Mesendoderm (in vitro differentiated cells): Measurements from ENCODE around the gene MSMB.
"Not testable (repeated sequence)": the region's sequence is repeated elsewhere in the genome, so short reads cannot be mapped to it uniquely, and the experiment has no call there.

Experiments
- DNase-seq: peaks from one replicate; pipeline ENCODE4 v3.0.0; 2013
- H2AK5ac ChIP-seq: 2 replicates; pipeline ENCODE4 v1.6.1; 2013; ENCODE audit warnings: low read length, inconsistent platforms
- H2BK120ac ChIP-seq: 2 replicates; pipeline ENCODE4 v1.6.1; 2013; ENCODE audit warnings: low read depth, mild to moderate bottlenecking, low read length, moderate library complexity, mixed read lengths
- H2BK15ac ChIP-seq: replicated peaks from 2 replicates; pipeline ENCODE4 v1.6.1; 2013; ENCODE audit warnings: low read depth, mild to moderate bottlenecking, moderate library complexity
- H2BK5ac ChIP-seq: 2 replicates; pipeline ENCODE4 v1.6.1; 2013; ENCODE audit warnings: low read length, inconsistent platforms
- H3K18ac ChIP-seq: 2 replicates; pipeline ENCODE4 v1.6.1; 2013; ENCODE audit warnings: mild to moderate bottlenecking, low read length, mixed read lengths
- H3K23ac ChIP-seq: one replicate; pipeline ENCODE4 v1.6.1; 2013; ENCODE audit warnings: low read length
- H3K27ac ChIP-seq: 2 replicates; pipeline ENCODE4 v1.5.1; 2013; ENCODE audit warnings: low read depth, mild to moderate bottlenecking, inconsistent platforms, low read length, moderate library complexity
- H3K27me3 ChIP-seq: 2 replicates; pipeline ENCODE4 v1.6.1; 2013; ENCODE audit warnings: low read length, control low read depth, mild to moderate bottlenecking, inconsistent platforms; ENCODE audit not compliant: insufficient read depth, poor library complexity
- H3K36me3 ChIP-seq: 2 replicates; pipeline ENCODE4 v1.6.1; 2013; ENCODE audit warnings: low read length, inconsistent platforms; ENCODE audit not compliant: control insufficient read depth, insufficient read depth
- H3K4ac ChIP-seq: one replicate; pipeline ENCODE4 v1.6.1; 2013; ENCODE audit warnings: low read depth, mild to moderate bottlenecking, low read length, moderate library complexity
- H3K4me1 ChIP-seq: 2 replicates; pipeline ENCODE4 v1.6.1; 2013; ENCODE audit warnings: low read depth, low read length, inconsistent platforms; ENCODE audit not compliant: control insufficient read depth
- H3K4me2 ChIP-seq: 2 replicates; pipeline ENCODE4 v1.6.1; 2013; ENCODE audit warnings: low read length
- H3K4me3 ChIP-seq: 2 replicates; pipeline ENCODE4 v1.5.1; 2013; ENCODE audit warnings: mild to moderate bottlenecking, low read length
- H3K56ac ChIP-seq: one replicate; pipeline ENCODE4 v1.6.1; 2013; ENCODE audit warnings: low read length
- H3K79me1 ChIP-seq: 2 replicates; pipeline ENCODE4 v1.6.1; 2013; ENCODE audit warnings: low read length, inconsistent platforms
- H3K79me2 ChIP-seq: 2 replicates; pipeline ENCODE4 v1.6.1; 2013; ENCODE audit warnings: mild to moderate bottlenecking, low read length; ENCODE audit not compliant: control insufficient read depth, insufficient read depth
- H3K9ac ChIP-seq: 2 replicates; pipeline ENCODE4 v1.6.1; 2013; ENCODE audit warnings: low read length, inconsistent platforms
- H4K5ac ChIP-seq: one replicate; pipeline ENCODE4 v1.6.1; 2013; ENCODE audit warnings: low read length
- H4K8ac ChIP-seq: one replicate; pipeline ENCODE4 v1.6.1; 2013; ENCODE audit warnings: low read depth, mild to moderate bottlenecking, control low read depth, low read length, moderate library complexity
- WGBS: extraction: QIAGEN DNeasy Blood & Tissue Kit; methylation state at CpG from one replicate; pipeline ENCODE4 v1.1.7; 2013; ENCODE audit warnings: low lambda C conversion rate, missing lambda C conversion rate; ENCODE audit not compliant: insufficient coverage; ENCODE audit errors: extremely low coverage; 5-methylcytosine and 5-hydroxymethylcytosine counted together

The MSMB gene

GRCh38 chr10:46091828-46092523, 45.9 kb upstream of the MSMB start:
- Histone ChIP-seq H4K8ac (no peak overlapping the region), H2BK5ac (no peak overlapping the region), H2BK120ac (no peak overlapping the region), H3K9ac (no peak overlapping the region), H3K27ac (no peak overlapping the region), H3K4ac (no peak overlapping the region), H3K4me1 (peaks cover 8% of the 10 kb centered on the region), H3K18ac (no peak overlapping the region), H3K4me2 (no peak overlapping the region), H3K36me3 (no peaks in the 10 kb centered on the region), H3K79me1 (no peaks in the 10 kb centered on the region), H2BK15ac (no peak overlapping the region), H3K27me3 (no peaks in the 10 kb centered on the region), H3K56ac (peak overlapping the region; percentile 62), H3K23ac (no peak overlapping the region), H3K4me3 (no peak overlapping the region), H2AK5ac (no peak overlapping the region), H4K5ac (no peak overlapping the region), H3K79me2 (no peaks in the 10 kb centered on the region)
- DNase-seq: no peak
- no CpG with 5 or more reads among the region's 12 CpGs for WGBS

- Histone ChIP-seq H2BK5ac (no peak overlapping the region), H4K5ac (no peak overlapping the region), H3K9ac (no peak overlapping the region), H3K18ac (no peak overlapping the region), H3K79me1 (no peaks in the 10 kb centered on the region), H3K4me1 (peaks cover 4% of the 10 kb centered on the region), H3K4ac (no peak overlapping the region), H3K4me2 (no peak overlapping the region), H3K4me3 (no peak overlapping the region), H3K56ac (peak overlapping the region; percentile 11), H4K8ac (no peak overlapping the region), H2AK5ac (no peak overlapping the region), H2BK120ac (no peak overlapping the region), H3K27ac (no peak overlapping the region), H3K79me2 (no peaks in the 10 kb centered on the region), H3K36me3 (no peaks in the 10 kb centered on the region), H2BK15ac (no peak overlapping the region), H3K27me3 (no peaks in the 10 kb centered on the region), H3K23ac (no peak overlapping the region)
- DNase-seq: no peak
- WGBS: no CpG with 5 or more reads among the region's 9 CpGs
Measured at GRCh38 chr10:46091080-46091827, 45.2 kb upstream of the MSMB start.

GRCh38 chr10:46090258-46090812, 44.3 kb upstream of the MSMB start:
- H3K36me3 ChIP-seq: no peaks in the 10 kb centered on the region
- H3K4me3 ChIP-seq: no peak overlapping the region
- H3K18ac ChIP-seq: no peak overlapping the region
- peaks cover 4% of the 10 kb centered on the region for H3K4me1 ChIP-seq
- DNase-seq: no peak
- H3K4me2 ChIP-seq: no peak overlapping the region
- no peak overlapping the region for H3K27ac ChIP-seq
- no peak overlapping the region for H2BK15ac ChIP-seq
- no CpG with 5 or more reads among the region's 10 CpGs for whole genome bisulfite sequencing
- no peak overlapping the region for H4K8ac ChIP-seq
- no peak overlapping the region for H3K23ac ChIP-seq
- H4K5ac ChIP-seq: no peak overlapping the region
- H2BK5ac ChIP-seq: no peak overlapping the region
- H3K27me3 ChIP-seq: no peaks in the 10 kb centered on the region
- no peaks in the 10 kb centered on the region for H3K79me1 ChIP-seq
- no peak overlapping the region for H3K56ac ChIP-seq
- H3K4ac ChIP-seq: no peak overlapping the region
- H2AK5ac ChIP-seq: no peak overlapping the region
- no peak overlapping the region for H3K9ac ChIP-seq
- H2BK120ac ChIP-seq: no peak overlapping the region
- H3K79me2 ChIP-seq: no peaks in the 10 kb centered on the region

- no CpG with 5 or more reads among the region's 11 CpGs for WGBS
- H2AK5ac ChIP-seq, DNase-seq: not testable (repeated sequence)
Measured at GRCh38 chr10:46087381-46087780, 41.3 kb upstream of the MSMB start.

GRCh38 chr10:46084321-46085165, 38.5 kb upstream of the MSMB start:
- Histone ChIP-seq H3K36me3 (no peaks in the 10 kb centered on the region), H2BK120ac (no peak overlapping the region), H3K4me1 (no peaks in the 10 kb centered on the region), H3K27me3 (no peaks in the 10 kb centered on the region), H3K56ac (no peak overlapping the region), H3K4me2 (no peak overlapping the region), H3K79me2 (no peaks in the 10 kb centered on the region), H3K27ac (no peak overlapping the region), H3K18ac (no peak overlapping the region), H2BK15ac (no peak overlapping the region), H2AK5ac (no peak overlapping the region), H3K4me3 (no peak overlapping the region), H4K8ac (no peak overlapping the region), H3K9ac (no peak overlapping the region), H3K23ac (no peak overlapping the region), H3K4ac (no peak overlapping the region), H4K5ac (no peak overlapping the region), H2BK5ac (no peak overlapping the region), H3K79me1 (no peaks in the 10 kb centered on the region)
- WGBS: no CpG with 5 or more reads among the region's 12 CpGs
- no peak for DNase-seq

More at GRCh38 chr10:46087381-46087780, 41.3 kb upstream of the MSMB start:
- H2BK120ac ChIP-seq, H3K23ac ChIP-seq, H2BK5ac ChIP-seq, H2BK15ac ChIP-seq, H3K79me2 ChIP-seq, H4K5ac ChIP-seq, H3K27ac ChIP-seq, H3K9ac ChIP-seq, H4K8ac ChIP-seq, H3K4me2 ChIP-seq, H3K4me3 ChIP-seq, H3K4me1 ChIP-seq, H3K36me3 ChIP-seq, H3K4ac ChIP-seq, H3K79me1 ChIP-seq, H3K27me3 ChIP-seq, H3K56ac ChIP-seq, H3K18ac ChIP-seq: not testable (repeated sequence)
